NT2/D1 (cell line): Measurements from ENCODE around the gene UCHL1.

Source experiments
- SUZ12 ChIP-seq: IDR thresholded peaks from 2 replicates; pipeline ENCODE4 v1.6.1; 2011; ENCODE audit not compliant: insufficient read length, insufficient read depth; ENCODE audit errors: extremely low read depth
- YY1 ChIP-seq: IDR thresholded peaks from 2 replicates; pipeline ENCODE4 v1.6.1; 2011; ENCODE audit not compliant: insufficient read length, insufficient read depth
- ZNF274 ChIP-seq: IDR thresholded peaks from 2 replicates; pipeline ENCODE4 v1.6.1; 2011; ENCODE audit warnings: mild to moderate bottlenecking, low read depth, low read length

- TF ChIP-seq ZNF274 (no peak), YY1 (no peak), SUZ12 (no peak)
These were observed 23.9 kb upstream of the UCHL1 start for GRCh38 chr4:41232856-41233255.
